Type B pancreatic cell (in vitro differentiated cells): ENCODE data around the gene ERO1B. TPM values are rescaled to one million over a fixed set of nuclear protein-coding genes. Genes with fewer than 3 reads are reported as not detected.

Experiments
- DNase-seq: peaks from one replicate; pipeline ENCODE4 v3.0.0; 2021; ENCODE audit warnings: mixed read lengths; ENCODE audit not compliant: unreplicated experiment; ENCODE audit errors: extremely low spot score
- H3K27ac Mint-ChIP-seq: 2 replicates; pipeline ENCODE4 v1.8.0; 2021; ENCODE audit warnings: mild to moderate bottlenecking, mixed read lengths
- H3K27me3 Mint-ChIP-seq: 2 replicates; pipeline ENCODE4 v1.8.0; 2021; ENCODE audit warnings: mixed read lengths
- H3K36me3 Mint-ChIP-seq: 2 replicates; pipeline ENCODE4 v1.8.0; 2021; ENCODE audit warnings: mixed read lengths
- H3K4me1 Mint-ChIP-seq: one replicate; pipeline ENCODE4 v1.8.0; 2021; ENCODE audit warnings: mixed read lengths; ENCODE audit not compliant: unreplicated experiment
- H3K4me3 Mint-ChIP-seq: 2 replicates; pipeline ENCODE4 v1.8.0; 2021; ENCODE audit warnings: mild to moderate bottlenecking, mixed read lengths
- H3K9me3 Mint-ChIP-seq: 2 replicates; pipeline ENCODE4 v1.8.0; 2021; ENCODE audit warnings: mixed read lengths
- total RNA-seq: library from RNA; stranded (reverse); gene quantifications from 2 replicates; pipeline ENCODE4 v1.2.1, GENCODE V29; 2021; ENCODE audit warnings: low replicate concordance
- TF ChIP-seq, protein P1 (sequence below): fragments of 200-600 bp; sonication (generic); conservative IDR thresholded peaks from 2 replicates; pipeline ENCODE4 v1.5.0; 2021; ENCODE audit warnings: antibody characterized with exemption, mild to moderate bottlenecking

ERO1B gene
- total RNA-seq, 1 donor from 2014 or later: 33.0 TPM

DNA sequence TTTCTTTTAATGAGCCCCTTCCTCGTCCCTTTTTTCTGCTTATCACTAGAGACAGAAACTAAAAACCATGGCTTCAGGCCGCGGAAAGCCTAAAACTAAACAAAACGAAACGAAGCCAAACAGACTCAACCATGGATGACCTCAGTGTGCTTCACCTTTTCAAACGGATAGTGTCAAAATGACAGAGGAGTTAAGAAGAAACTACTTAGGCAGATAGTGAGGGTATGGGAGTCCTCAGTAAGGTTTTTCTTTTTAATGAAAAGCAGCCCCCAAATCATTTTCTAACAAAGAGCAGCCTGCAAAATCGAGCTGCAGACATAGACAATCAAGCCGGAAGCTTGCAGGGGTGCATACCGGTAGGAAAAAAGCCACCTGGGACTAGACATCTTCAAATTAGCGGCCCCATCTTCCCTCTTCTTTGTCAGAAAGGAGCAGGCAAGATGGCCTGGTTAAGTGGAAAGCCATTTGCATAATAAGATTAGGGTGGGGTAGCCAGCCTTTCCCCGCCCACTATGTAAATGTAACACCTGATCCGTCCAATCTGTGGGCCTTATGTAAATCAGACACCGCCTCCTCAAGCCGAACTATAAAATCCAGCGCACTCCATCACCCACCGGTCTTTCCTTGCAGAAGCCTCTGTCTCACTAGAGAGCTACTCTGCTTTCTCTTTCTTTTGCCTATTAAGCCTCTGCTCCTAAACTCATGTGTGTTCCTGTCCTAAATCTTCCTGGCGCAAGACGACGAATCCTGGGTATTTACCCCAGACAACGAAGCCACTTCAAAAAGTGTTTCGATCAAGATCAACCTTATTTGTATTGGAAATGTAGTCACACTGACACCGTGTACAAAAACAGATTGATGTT, 6.2 kb upstream of the ERO1B start:
- TF ChIP-seq, protein P1, sequence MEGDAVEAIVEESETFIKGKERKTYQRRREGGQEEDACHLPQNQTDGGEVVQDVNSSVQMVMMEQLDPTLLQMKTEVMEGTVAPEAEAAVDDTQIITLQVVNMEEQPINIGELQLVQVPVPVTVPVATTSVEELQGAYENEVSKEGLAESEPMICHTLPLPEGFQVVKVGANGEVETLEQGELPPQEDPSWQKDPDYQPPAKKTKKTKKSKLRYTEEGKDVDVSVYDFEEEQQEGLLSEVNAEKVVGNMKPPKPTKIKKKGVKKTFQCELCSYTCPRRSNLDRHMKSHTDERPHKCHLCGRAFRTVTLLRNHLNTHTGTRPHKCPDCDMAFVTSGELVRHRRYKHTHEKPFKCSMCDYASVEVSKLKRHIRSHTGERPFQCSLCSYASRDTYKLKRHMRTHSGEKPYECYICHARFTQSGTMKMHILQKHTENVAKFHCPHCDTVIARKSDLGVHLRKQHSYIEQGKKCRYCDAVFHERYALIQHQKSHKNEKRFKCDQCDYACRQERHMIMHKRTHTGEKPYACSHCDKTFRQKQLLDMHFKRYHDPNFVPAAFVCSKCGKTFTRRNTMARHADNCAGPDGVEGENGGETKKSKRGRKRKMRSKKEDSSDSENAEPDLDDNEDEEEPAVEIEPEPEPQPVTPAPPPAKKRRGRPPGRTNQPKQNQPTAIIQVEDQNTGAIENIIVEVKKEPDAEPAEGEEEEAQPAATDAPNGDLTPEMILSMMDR: no peak
- H3K27ac Mint-ChIP-seq: no peak overlapping the region
- no peak for DNase-seq
- no peaks in the 10 kb centered on the region for H3K9me3 Mint-ChIP-seq
- H3K4me1 Mint-ChIP-seq: peaks cover 30% of the 10 kb centered on the region
- H3K4me3 Mint-ChIP-seq: peak overlapping the region; percentile 29
- H3K36me3 Mint-ChIP-seq: peaks cover 3% of the 10 kb centered on the region
- H3K27me3 Mint-ChIP-seq: peaks cover 16% of the 10 kb centered on the region

DNA sequence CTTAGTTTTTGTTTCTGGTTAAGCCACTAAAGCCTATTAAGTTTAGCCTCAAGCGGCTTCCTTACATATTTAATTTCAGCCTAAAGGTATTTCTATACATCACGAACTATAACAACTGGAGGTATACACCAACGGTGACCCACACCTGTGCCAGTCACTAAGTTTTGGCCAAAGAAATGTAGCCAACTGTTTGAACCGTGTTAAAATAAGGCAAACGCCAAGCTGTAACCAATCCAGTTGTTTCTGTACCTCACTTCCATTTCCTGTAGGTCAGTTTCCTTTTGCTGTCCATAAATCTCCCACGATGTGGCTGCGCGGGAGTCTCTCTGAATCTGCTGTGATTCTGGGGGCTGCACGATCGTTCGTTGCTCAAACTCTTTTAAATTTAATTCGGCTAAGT, 5.6 kb upstream of the ERO1B start:
- H3K9me3 Mint-ChIP-seq: no peaks in the 10 kb centered on the region
- DNase-seq: no peak
- peaks cover 30% of the 10 kb centered on the region for H3K4me1 Mint-ChIP-seq
- no peak overlapping the region for H3K4me3 Mint-ChIP-seq
- H3K36me3 Mint-ChIP-seq: peaks cover 3% of the 10 kb centered on the region
- H3K27ac Mint-ChIP-seq: no peak overlapping the region
- peaks cover 19% of the 10 kb centered on the region for H3K27me3 Mint-ChIP-seq
- TF ChIP-seq, protein P1: no peak

DNA sequence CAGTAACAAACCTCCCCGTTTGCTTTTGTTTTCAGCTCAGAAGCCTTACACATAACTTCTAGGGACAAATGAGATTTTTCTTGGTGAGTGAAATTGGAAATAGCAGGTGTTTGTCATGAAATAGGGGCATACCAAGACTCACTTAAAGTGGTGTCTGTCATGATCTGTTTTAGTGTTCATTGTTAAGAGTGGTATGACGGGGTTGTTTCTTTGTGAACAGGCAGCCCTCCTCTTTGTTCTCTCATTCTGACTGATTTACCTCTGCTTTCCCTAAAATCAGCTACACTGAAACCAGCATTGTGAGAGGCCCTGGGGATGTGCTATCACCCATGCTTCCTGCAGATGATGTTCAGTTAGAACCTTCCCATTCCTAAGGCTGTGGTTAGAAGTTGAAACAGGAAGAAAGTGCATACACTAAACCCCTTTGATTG, 2.5 kb upstream of the ERO1B start:
- H3K27me3 Mint-ChIP-seq: peaks cover 27% of the 10 kb centered on the region
- no peak overlapping the region for H3K27ac Mint-ChIP-seq
- DNase-seq: no peak
- TF ChIP-seq, protein P1: no peak
- no peaks in the 10 kb centered on the region for H3K9me3 Mint-ChIP-seq
- peak overlapping the region; percentile 45 for H3K4me3 Mint-ChIP-seq
- H3K4me1 Mint-ChIP-seq: peaks cover 25% of the 10 kb centered on the region
- peaks cover 3% of the 10 kb centered on the region for H3K36me3 Mint-ChIP-seq

DNA sequence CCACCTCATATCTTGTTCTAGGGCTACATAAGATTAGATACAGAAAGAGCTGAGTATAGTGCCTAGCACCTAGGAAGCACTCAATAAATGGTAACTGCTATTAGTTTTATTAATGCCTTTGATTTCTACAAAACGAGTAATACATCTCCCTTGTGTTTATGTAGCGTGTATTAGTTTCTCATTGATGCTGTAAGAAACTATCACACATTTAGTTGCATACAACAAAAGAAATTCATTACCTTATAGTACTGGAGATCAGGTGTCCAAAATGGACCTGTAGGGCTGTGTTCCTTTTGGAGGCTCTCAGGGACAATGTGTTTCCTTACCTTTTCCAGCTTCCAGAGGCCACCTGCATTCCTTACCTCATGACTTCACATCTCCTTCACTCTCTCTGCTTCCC, 961 bp upstream of the ERO1B start:
- TF ChIP-seq, protein P1: no peak
- no peak for DNase-seq
- Mint-ChIP-seq H3K4me3 (peak overlapping the region; percentile 84), H3K27ac (peak overlapping the region; percentile 80), H3K36me3 (peaks cover 3% of the 10 kb centered on the region), H3K27me3 (peaks cover 24% of the 10 kb centered on the region), H3K9me3 (no peaks in the 10 kb centered on the region), H3K4me1 (peaks cover 13% of the 10 kb centered on the region)

DNA sequence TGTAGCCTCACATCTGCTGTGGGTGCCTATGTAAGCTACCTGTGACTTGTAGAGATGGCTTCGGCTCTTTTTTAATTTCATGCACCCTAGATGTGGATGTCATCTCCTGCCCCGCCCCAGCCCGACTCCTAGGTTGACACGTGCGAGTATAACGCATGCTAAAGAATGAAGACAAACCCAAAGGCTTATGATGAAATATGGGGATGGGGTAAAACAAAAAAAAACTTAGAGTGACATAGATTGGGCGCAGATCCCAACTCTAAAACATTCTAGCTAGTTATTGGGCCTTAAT, 613 bp upstream of the ERO1B start:
- H3K9me3 Mint-ChIP-seq: no peaks in the 10 kb centered on the region
- H3K4me1 Mint-ChIP-seq: peaks cover 10% of the 10 kb centered on the region
- H3K36me3 Mint-ChIP-seq: peaks cover 3% of the 10 kb centered on the region
- TF ChIP-seq, protein P1: no peak
- H3K4me3 Mint-ChIP-seq: peak overlapping the region; percentile 84
- H3K27me3 Mint-ChIP-seq: peaks cover 24% of the 10 kb centered on the region
- DNase-seq: no peak
- H3K27ac Mint-ChIP-seq: peak overlapping the region; percentile 80
